GM12865 (cell line): ENCODE data around the gene ATP1A2.

ENCODE experiments used
- DNase-seq: peaks from one replicate; pipeline ENCODE4 v3.0.0; 2010; ENCODE audit warnings: low read depth
- H3K4me3 ChIP-seq: 2 replicates; pipeline ENCODE4 v1.5.1; 2011; ENCODE audit warnings: mild to moderate bottlenecking, low read depth, low read length, control low read depth
- CTCF ChIP-seq: IDR thresholded peaks from 2 replicates; pipeline ENCODE4 v1.5.1; 2011; ENCODE audit warnings: low read length, control low read depth, low read depth, inconsistent platforms; ENCODE audit not compliant: insufficient read depth; ENCODE audit errors: missing control alignments

ATP1A2 gene

DNA sequence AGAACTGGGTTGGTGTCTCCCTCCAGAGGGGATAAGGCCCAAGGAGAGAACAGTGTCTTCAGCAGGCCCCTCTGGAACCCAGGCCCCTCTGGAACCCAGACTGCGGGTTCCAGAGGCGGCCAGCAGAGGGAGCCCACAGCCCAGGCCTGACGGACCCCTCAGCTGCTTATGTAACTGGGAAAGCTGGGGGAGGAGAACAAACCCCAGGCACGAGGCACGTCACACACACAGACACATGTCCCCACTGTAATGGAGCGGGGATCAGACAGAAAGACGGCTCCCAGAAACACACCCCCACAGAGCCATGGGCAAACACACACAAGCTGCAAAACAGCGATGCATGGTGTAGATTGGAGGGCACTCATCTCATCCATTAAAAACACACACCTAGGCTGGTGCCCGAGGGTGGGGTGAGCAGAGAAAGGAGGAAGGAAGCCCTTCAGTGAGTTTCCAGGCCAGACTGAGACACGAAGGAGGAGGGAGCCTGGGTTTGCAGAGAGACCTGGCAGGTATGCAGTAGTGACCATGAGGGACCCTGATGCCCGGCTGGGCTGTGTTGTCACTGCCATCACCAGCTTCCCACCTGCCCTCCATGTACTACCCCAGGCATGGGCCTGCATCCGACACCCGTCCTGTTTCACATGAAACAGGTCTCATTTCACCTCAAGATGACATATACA lies 14.4 kb upstream of the ATP1A2 start:
- peak; percentile 91 for TF ChIP-seq CTCF
- H3K4me3 ChIP-seq = no peak overlapping the region
- DNase-seq = peak; percentile 82

DNA sequence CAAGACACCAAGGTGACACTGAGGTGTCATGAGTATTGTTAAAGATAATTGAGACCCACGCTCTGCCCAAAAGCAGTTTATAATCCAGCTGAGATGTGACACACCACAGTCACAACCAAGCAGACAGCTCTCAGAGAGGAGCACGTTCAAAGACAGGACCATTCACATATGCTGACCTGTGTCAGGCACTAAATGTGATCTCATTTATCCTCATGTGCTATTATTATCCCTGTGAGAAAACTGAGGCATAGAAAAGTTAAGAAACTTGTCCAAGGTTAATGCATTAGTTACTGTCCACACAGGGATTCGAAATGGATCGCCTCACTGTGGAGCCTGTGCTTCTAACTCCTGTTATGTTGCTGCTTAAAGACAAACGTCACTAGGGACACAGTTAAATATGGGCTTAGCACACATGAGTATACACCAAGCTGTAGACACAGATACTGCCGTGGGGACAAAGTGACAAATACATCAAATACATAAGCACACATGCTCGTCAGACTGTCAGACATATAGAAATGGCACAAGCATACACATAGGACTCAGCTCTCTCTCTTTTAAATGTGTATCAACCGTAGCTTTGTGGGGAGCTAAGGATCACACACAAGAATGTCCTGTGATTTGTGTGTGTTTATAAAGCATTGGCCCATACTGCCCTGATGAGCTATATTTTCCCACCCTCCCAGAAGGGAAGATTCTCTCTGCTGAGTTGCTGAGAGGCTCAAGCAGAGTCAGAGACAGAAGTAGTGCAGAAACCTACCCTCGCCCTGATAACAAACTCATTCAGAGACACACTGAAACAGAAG lies 13.6 kb upstream of the ATP1A2 start:
- H3K4me3 ChIP-seq = no peak overlapping the region

GRCh38 chr1:160103658-160104408 lies 11.7 kb upstream of the ATP1A2 start:
- DNase-seq = no peak
- H3K4me3 ChIP-seq = no peak overlapping the region
- TF ChIP-seq CTCF = no peak

More for the DNA sequence above, 13.6 kb upstream of the ATP1A2 start:
- no peak for DNase-seq
- TF ChIP-seq CTCF = no peak

DNA sequence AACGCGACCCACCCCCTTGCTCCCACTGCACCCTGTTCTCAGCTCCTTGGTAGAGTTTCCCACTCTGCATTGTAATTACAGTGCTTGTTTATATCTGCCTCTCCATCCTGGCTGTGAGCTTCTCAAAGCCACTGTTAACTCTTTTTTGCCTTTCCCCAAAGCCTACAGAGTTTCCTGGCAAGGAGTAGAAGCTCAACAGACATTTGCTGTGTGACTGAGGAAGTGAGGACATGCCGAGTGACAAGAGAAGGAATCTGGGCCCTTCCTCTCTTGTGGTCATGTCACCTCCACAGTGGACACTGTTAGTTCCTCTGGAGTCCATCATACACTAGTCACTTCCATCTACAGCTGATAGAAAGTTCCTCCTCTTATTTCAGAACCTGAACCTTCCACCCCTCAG lies 11.1 kb upstream of the ATP1A2 start:
- H3K4me3 ChIP-seq = no peak overlapping the region
- DNase-seq = no peak
- no peak for TF ChIP-seq CTCF

DNA sequence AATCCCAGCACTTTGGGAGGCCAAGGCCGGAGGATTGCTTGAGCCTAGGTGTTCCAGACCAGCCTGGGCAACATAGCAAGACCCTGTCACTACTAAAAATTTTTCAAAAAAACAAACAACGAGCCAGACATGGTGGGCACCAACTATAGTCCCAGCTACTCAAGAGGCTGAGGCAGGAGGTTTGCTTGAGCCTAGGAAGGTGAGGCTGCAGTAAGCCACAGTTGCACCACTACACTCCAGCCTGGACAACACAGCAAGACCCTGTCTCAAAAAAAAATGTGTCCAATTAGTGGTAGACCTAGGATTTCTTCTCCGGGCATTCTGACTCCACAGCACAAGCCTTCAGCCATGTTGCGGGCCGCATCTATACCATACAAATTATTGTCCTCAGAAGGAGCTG lies 10.4 kb upstream of the ATP1A2 start:
- no peak overlapping the region for H3K4me3 ChIP-seq
- TF ChIP-seq CTCF = no peak
- DNase-seq = no peak

- DNase-seq = no peak
- TF ChIP-seq CTCF = no peak
- H3K4me3 ChIP-seq = no peak overlapping the region
Observed at GRCh38 chr1:160107512-160107911, 8.0 kb upstream of the ATP1A2 start.
